ENCODE results near the gene DECR2.

DNA sequence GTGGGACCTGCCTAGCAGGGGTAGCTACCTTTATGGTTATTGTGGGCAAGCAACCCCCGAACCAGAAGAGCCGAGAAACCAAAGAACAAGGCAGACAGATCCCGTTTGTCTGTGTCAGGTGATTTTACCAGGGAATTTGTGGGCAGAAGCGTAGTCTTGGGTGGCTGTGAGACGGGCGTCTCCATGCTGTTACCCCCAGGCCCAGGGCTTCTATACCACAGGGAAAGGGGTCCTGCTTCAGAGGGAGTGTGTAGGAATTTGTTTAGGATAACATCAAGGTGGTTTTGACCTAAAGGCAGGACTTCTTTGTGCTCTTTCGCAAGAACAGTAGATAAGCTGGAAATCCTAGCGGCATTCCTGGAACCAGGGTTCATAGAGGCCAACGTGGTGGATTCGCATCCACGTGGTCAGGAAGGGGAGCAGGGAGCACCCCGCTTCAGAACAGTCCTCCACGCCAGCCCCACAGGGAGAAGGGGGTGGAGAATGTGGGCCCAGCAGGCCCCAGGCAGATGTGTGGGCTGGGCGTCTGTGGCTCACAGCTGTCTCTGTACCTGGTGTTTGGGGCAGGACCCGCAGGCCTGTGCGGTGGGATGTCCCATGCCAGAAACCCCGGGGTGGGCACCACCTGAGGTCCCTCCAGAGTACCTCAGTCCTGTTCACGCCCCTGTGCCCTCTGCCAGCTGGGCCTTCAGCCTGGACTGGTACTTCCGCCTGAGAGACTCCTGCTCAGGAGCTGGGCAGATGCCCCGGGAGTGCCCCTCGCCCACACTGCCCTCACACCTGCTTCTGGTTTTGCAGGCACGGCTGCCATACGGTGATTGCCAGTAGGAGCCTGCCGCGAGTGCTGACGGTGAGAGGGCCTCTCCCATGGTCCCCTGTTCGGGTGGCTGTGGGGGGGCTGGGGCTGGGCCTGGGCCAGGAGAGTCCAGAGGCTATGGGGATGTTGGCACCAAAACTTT, 4.1 kb downstream of the DECR2 start:
- TF ChIP-seq, protein P1, sequence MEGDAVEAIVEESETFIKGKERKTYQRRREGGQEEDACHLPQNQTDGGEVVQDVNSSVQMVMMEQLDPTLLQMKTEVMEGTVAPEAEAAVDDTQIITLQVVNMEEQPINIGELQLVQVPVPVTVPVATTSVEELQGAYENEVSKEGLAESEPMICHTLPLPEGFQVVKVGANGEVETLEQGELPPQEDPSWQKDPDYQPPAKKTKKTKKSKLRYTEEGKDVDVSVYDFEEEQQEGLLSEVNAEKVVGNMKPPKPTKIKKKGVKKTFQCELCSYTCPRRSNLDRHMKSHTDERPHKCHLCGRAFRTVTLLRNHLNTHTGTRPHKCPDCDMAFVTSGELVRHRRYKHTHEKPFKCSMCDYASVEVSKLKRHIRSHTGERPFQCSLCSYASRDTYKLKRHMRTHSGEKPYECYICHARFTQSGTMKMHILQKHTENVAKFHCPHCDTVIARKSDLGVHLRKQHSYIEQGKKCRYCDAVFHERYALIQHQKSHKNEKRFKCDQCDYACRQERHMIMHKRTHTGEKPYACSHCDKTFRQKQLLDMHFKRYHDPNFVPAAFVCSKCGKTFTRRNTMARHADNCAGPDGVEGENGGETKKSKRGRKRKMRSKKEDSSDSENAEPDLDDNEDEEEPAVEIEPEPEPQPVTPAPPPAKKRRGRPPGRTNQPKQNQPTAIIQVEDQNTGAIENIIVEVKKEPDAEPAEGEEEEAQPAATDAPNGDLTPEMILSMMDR (IDR thresholded peaks at IDR 0.05) = no peak
- no peak for TF ChIP-seq EZH2 (IDR thresholded peaks at IDR 0.05)
